ENCODE measurements around the gene ARRDC5.

DNA sequence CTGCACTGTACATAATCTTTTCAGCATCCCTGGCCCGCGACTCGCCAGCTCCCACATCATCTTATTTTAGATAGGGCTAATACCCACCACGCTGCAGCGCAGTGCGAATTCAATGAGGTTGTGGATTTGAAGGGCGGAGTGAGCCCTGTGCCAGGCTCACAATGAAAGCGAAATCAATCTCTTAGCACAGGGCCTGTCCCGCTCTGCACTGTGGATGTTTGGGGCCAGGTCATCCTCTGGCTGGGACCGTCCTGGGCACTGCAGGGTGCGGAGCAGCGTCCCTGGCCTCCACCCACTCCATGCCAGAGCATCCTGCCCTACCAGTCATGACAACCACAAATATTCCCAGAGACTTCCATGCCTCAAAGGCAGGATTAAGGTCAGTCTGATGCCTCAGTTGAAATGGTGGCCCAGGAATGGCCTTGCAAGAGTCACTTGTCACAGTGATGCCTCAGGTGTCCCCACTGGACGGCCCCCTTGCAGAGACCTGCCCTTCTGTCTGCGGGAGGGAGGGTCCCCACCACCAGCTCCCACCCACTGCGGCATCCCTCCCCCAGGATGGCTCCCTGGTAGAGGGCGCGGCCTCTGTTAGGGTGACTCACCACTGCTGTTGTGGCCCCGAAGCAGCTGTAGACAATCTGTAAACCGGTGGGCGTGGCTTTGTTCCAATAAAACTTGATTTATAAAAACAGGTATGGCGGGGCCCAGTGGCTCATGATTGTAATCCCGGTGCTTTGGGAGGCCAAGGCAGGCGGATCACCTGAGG lies 12.2 kb upstream of the ARRDC5 start:
- TF ChIP-seq, protein P1, sequence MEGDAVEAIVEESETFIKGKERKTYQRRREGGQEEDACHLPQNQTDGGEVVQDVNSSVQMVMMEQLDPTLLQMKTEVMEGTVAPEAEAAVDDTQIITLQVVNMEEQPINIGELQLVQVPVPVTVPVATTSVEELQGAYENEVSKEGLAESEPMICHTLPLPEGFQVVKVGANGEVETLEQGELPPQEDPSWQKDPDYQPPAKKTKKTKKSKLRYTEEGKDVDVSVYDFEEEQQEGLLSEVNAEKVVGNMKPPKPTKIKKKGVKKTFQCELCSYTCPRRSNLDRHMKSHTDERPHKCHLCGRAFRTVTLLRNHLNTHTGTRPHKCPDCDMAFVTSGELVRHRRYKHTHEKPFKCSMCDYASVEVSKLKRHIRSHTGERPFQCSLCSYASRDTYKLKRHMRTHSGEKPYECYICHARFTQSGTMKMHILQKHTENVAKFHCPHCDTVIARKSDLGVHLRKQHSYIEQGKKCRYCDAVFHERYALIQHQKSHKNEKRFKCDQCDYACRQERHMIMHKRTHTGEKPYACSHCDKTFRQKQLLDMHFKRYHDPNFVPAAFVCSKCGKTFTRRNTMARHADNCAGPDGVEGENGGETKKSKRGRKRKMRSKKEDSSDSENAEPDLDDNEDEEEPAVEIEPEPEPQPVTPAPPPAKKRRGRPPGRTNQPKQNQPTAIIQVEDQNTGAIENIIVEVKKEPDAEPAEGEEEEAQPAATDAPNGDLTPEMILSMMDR (IDR thresholded peaks at IDR 0.05; ENCODE audit: low read depth, low read length, poor library complexity, severe bottlenecking), result no peak
- TF ChIP-seq EZH2phosphoT487 (IDR thresholded peaks at IDR 0.05; ENCODE audit: borderline replicate concordance, low read length), result no peak

Measured in DOHH2 (cell line).